H1 (cell line): ENCODE results near the gene SPTBN5.

ENCODE experiments used
- EP300 ChIP-seq, 2 experiments: IDR thresholded peaks; 1 replicate in 1 of 2; 2 replicates in 1 of 2; pipeline ENCODE4 v1.6.1; 2011 to 2012; ENCODE audit warnings: low read depth in 2 of 2, low read length in 2 of 2, mild to moderate bottlenecking in 2 of 2, borderline replicate concordance in 1 of 2, inconsistent platforms in 1 of 2, moderate library complexity in 1 of 2
- GABPA ChIP-seq: IDR thresholded peaks from 2 replicates; pipeline ENCODE4 v1.6.1; 2011; ENCODE audit warnings: mild to moderate bottlenecking, low read length, moderate library complexity, borderline replicate concordance; ENCODE audit not compliant: insufficient read depth
- JUN ChIP-seq: IDR thresholded peaks from 2 replicates; pipeline ENCODE4 v1.6.1; 2011; ENCODE audit warnings: low read depth, mild to moderate bottlenecking, improper control_type of control experiment, low read length
- YY1 ChIP-seq: IDR thresholded peaks from 2 replicates; pipeline ENCODE4 v1.6.1; 2011; ENCODE audit warnings: low read depth, mild to moderate bottlenecking, low read length
- TF ChIP-seq, protein P1 (sequence below), 3 experiments: IDR thresholded peaks; 1 replicate in 2 of 3; 2 replicates in 1 of 3; pipeline versions ENCODE4 v1.5.1 to v1.6.1; 2011; ENCODE audit warnings: low read length in 3 of 3, mild to moderate bottlenecking in 3 of 3, inconsistent platforms in 2 of 3, low read depth in 1 of 3, moderate library complexity in 1 of 3; ENCODE audit not compliant: insufficient read depth in 1 of 3; ENCODE audit errors: control extremely low read depth in 1 of 3

DNA sequence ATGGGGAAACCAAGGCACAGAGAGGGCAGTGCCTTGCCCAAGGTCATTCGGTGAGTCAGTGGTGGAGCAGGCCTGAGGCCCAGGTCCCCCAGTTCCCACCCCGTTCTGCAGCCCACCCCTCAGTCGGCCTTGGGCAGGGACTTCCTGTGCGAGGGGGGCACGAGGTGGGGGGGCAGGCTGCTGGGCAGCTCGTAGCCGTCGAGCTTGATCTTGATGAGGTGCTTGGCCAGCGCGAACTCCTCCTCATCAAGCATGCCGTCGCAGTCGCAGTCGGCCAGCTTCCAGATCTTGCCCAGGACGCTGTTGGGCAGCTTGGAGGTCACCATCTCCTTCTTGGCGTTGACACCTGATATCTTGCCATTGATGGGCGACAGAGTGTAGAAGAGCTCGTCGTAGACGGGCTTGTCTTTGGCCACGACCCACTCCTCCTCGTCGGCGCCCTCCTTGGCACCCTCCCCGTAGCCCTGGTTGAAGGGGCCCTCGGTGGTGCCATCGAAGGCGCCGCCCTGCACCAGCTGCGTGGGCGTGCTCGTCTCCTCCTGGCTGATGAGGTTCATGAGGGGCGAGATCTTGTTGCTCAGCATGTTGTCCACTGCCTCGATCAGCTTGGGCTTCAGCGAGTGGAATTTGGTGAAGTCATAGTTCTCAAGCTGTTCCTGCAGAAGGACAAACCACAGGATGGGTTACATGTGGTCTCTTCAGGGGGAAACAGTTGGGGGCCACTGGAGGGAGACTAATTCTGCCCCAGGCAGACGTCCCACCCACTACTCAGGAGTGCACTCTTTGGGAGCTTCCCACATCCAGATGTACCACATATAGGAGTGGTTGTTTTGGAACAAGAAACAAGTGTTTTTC lies 6.9 kb upstream of the SPTBN5 start:
- TF ChIP-seq, protein P1, sequence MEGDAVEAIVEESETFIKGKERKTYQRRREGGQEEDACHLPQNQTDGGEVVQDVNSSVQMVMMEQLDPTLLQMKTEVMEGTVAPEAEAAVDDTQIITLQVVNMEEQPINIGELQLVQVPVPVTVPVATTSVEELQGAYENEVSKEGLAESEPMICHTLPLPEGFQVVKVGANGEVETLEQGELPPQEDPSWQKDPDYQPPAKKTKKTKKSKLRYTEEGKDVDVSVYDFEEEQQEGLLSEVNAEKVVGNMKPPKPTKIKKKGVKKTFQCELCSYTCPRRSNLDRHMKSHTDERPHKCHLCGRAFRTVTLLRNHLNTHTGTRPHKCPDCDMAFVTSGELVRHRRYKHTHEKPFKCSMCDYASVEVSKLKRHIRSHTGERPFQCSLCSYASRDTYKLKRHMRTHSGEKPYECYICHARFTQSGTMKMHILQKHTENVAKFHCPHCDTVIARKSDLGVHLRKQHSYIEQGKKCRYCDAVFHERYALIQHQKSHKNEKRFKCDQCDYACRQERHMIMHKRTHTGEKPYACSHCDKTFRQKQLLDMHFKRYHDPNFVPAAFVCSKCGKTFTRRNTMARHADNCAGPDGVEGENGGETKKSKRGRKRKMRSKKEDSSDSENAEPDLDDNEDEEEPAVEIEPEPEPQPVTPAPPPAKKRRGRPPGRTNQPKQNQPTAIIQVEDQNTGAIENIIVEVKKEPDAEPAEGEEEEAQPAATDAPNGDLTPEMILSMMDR (IDR thresholded peaks at IDR 0.05; ENCODE audit: control extremely low read depth in 1 of 3, insufficient read depth in 1 of 3, low read depth in 1 of 3, low read length in 3 of 3) = no peak
- TF ChIP-seq EP300 (IDR thresholded peaks at IDR 0.05; ENCODE audit: borderline replicate concordance in 1 of 2, low read depth in 2 of 2, low read length in 2 of 2) (no peak), JUN (no peak), YY1 (no peak), GABPA (no peak)
